ENCODE results near the gene MYCN.

DNA sequence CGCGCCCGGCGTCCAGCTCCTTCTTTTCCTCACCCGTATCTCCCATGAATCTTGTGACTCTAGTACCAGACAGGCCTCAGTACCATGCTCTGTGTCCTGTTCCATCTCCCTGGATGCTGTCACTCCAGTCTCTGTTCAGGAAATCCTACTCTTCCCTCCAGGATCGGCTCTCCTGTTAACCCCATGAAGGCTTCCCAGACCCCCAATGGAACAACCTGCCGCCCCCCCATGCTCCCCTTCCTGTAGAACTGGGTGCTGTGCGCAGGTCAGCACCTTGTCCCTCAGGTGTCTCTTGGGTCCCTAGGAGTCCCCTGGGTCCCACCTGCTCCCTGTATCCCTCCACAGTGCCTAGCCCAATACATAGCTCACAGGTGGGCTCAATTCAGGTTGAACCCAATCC, 41.3 kb downstream of the MYCN start:
- TF ChIP-seq, protein P1, sequence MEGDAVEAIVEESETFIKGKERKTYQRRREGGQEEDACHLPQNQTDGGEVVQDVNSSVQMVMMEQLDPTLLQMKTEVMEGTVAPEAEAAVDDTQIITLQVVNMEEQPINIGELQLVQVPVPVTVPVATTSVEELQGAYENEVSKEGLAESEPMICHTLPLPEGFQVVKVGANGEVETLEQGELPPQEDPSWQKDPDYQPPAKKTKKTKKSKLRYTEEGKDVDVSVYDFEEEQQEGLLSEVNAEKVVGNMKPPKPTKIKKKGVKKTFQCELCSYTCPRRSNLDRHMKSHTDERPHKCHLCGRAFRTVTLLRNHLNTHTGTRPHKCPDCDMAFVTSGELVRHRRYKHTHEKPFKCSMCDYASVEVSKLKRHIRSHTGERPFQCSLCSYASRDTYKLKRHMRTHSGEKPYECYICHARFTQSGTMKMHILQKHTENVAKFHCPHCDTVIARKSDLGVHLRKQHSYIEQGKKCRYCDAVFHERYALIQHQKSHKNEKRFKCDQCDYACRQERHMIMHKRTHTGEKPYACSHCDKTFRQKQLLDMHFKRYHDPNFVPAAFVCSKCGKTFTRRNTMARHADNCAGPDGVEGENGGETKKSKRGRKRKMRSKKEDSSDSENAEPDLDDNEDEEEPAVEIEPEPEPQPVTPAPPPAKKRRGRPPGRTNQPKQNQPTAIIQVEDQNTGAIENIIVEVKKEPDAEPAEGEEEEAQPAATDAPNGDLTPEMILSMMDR (IDR thresholded peaks at IDR 0.05) = no peak
- TF ChIP-seq POLR2A (IDR thresholded peaks at IDR 0.05) = no peak
